Fibroblast of lung (primary cell): Measurements from ENCODE around the gene PEX16.

Experiments used
- CTCF ChIP-seq, 2 donors: IDR thresholded peaks in 1 of 2; conservative IDR thresholded peaks in 1 of 2; 1 replicate in 1 of 2; 2 replicates in 1 of 2; pipeline ENCODE4 v1.5.1; 2011 to 2012; ENCODE audit warnings: low read length in 2 of 2, control low read depth in 1 of 2, inconsistent platforms in 1 of 2, low read depth in 1 of 2, mild to moderate bottlenecking in 1 of 2
- EZH2 ChIP-seq: IDR thresholded peaks from 2 replicates; pipeline ENCODE4 v1.5.1; 2012; ENCODE audit warnings: low read length, control low read depth, mild to moderate bottlenecking; ENCODE audit errors: missing control alignments

- TF ChIP-seq CTCF (conservative IDR thresholded peaks at IDR 0.05 in 1 of 2, IDR thresholded peaks at IDR 0.05 in 1 of 2; ENCODE audit: low read depth in 1 of 2, low read length in 2 of 2), result no peak
- no peak for TF ChIP-seq EZH2
These were observed 4.1 kb upstream of the PEX16 start for GRCh38 chr11:45921561-45922424.
